ENCODE results near the gene EPN1.

Gene EPN1

DNA sequence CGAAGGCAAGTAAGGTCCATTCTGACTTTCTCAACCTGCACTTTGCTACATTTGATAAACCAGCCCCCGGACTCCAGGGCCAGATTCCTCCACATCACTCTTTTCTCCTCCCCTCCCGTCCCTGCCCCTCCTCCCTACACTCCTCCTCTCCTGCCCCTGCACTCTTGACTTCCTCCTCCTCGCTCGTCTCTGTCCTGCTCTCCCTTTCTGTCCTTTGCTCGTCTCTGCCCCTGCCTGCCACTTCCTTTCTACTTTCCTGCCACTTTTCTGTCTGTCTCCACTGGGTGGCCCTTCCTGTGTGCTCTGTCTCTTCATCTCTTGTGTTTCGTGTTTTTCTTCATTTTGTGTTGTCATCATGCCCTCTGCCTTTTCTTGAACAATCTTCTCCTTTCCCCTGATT lies 13.2 kb upstream of the EPN1 start:
- DNase-seq: no peak

GRCh38 chr19:55663846-55664536 lies 11.0 kb upstream of the EPN1 start:
- DNase-seq: no peak

DNA sequence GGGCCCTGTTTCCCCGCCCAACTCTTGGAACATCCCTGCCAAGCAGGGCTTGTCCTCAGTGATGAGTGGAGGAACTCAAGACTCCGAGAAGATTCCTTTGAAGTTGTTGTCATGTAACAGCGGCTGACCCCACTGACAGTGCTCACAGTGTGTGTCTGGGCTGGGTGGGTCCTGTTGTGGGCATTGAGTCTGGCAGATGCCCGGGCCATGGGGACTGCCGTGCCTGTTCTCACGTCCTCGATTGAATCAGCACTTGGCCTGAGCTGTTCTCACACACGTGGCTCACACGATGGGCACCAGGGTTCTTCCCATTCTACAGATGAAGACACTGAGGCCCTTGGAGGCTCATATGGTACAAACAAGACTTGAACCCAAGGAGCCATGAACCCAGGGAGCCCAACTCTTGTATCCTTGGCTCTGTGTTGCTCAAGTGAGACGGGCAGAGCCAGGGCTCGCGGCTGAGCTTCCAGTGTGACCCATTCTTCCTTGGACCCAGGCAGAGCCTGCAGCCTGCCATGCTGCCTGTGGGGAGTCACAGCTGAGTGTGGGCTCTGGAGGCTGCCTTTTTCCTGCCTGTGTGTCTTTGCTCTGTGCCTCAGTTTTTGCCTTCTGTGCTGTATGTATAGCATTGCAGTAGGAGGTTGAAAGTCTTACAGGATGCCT lies 8.6 kb upstream of the EPN1 start:
- no peak for DNase-seq

DNA sequence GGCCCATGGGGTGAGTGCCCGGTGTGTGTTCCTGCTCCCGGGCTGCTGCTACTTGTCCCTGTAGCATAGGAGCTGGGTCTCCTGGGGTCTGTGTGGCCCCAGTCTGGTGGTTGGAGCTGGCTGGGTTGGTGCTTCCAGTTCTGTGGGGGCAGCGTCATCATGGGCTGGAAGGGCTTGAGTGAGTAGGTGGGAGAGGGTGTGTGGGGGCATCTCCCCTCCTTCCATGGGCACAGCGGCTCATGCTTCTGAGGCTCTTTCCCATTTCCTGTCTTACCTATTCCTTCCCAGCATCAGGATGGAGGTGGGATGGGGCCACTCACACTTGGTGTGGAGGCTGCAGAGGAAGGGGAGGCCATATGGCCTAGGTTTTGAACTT lies 8.0 kb upstream of the EPN1 start:
- DNase-seq: no peak

DNA sequence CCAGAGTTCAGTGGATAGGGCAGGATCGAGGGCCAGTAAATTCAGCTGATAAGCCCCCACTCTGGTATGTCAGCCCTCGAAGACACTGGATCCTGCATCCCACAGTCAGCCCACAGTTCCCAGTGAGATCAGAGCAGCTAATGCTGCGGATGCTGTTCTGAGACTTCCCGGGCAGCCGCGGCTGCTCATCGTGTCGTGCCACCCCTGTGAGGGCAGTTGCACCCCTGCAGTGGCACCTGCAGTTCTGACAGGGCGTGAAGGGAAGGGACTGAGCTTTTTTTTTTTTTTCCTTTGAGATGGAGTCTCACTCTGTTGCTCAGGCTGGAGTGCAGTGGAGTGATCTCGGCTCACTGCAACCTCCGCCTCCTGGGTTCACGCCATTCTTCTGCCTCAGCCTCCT lies 7.5 kb upstream of the EPN1 start:
- no peak for DNase-seq

DNA sequence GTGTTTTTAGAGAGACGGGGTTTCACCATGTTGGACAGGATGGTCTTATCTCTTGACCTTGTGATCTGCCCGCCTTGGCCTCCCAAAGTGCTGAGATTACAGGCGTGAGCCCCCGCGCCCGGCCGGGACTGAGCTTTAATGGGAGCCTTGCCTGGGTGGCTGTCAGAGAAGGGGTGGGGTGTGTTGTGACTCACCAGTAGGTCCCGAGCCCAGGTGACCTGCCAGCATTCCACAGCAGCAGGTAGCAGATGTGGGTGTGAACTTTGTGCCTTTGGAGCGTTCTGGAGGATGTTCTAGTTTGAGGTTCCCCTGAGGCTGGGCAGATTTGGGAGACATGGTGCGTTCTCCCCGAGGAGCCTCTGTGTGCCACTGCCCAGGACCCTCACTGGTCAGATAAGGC lies 7.1 kb upstream of the EPN1 start:
- no peak for DNase-seq

DNA sequence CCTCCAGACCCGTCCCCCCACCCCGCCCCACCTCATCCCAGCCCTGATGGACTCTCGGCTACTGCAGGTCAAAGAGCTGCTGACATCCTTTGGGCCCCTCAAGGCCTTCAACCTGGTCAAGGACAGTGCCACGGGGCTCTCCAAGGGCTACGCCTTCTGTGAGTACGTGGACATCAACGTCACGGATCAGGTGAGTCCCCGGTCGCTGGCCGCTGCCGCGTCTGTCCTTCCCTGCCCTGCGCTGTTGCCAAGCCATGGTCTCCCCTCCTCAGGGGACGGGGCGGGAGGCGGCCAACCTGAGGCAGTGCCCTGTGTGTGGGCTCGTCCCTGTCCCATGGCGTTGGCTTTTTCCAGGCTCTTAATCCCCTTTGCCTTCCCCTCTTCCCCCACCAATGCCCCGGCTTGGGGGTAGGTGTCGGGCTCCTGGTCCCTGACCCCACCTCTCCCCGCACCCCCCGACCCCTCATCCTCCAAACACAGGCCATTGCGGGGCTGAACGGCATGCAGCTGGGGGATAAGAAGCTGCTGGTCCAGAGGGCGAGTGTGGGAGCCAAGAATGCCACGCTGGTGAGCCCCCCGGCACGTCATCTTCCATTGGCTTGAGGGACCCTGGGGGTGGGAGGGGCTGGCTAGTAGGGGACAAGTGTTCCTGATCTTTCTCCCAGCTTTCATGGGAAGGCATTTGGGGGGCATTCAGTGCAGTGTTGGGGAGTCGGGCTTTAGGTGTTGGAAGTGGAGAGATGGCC lies 6.2 kb upstream of the EPN1 start:
- no peak for DNase-seq

GRCh38 chr19:55669418-55670279 lies 5.4 kb upstream of the EPN1 start:
- DNase-seq: no peak

DNA sequence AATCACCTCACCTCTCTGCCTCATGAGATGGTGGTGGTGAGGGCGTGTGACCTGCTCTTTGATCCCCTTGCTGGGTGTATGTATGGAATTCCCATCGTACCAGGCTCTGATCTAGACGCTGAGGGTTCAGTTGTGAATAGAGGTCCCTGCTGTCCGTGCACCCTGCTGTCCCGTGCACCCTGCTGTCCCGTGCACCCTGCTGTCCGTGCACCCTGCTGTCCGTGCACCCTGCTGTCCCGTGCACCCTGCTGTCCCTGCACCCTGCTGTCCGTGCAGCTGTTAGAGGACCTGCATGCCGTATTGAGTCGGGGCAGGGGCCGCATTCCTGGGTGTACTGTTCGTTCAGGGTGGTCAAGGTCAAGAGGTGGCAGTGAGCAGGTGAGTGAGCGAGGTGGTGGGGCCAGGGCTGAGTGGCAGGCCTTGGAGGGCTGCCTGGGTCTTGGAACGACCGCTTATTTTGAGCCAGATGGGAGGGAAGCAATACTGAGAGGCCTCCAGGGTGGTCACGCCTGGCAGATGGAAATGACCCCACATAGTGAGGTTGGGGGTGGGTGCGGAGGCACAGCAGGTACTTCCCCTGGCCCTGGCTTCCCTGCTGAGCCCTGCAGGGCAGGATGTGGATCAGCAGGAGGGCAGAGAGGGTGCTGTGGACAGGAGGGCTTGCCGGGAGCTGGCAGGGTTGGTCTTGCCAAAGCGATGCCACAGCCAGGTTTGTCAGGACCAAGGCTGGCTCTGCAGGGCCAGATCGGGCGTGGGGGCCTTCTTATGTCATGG lies 4.6 kb upstream of the EPN1 start:
- DNase-seq: no peak

DNA sequence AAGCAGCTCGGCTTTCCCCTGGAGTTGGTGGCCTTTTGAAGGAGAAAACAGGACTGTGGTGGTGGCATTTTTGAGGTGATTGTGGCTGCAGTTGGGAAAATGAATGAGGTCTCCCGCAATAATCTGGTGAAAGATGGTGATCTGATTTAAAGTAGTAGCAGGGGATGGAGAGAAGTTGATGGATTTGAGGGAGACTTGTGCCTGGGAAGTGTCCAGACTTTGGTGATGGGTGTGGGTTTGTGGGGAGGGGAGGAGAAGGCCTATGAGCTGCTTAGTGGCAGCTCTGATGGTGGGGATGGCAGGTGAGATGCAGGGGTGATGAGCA lies 4.0 kb upstream of the EPN1 start:
- no peak for DNase-seq

GRCh38 chr19:55672418-55672817 lies 2.6 kb upstream of the EPN1 start:
- DNase-seq: no peak

DNA sequence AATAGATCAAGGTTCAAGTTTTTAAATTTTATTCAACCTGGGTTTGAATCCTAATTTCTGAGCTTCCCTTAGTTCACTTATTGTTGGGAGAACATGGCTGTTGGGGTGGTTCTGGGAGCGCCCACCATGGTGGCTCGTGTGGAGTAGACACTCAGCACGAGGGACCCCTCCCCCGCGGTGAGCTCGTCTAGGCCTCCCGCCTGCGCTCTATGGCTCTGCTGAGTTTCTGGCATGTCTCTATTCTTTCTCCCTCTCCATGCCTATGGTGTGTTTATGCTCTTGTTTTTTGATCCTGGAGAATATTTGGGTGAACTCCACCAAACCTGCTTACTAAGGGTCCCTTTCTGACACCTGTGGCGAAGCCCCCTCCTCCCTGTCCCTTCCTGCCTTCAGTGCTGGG lies 1.6 kb upstream of the EPN1 start:
- no peak for DNase-seq

GRCh38 chr19:55673889-55674288 lies 1.1 kb upstream of the EPN1 start:
- no peak for DNase-seq

- DNase-seq: no peak
Measured at GRCh38 chr19:55674459-55674840, 576 bp upstream of the EPN1 start.

- DNase-seq: no peak
Measured at GRCh38 chr19:55675661-55676354, 782 bp downstream of the EPN1 start.

- DNase-seq: no peak
Measured at GRCh38 chr19:55676383-55676782, 1.4 kb downstream of the EPN1 start.

- no peak for DNase-seq
Measured at GRCh38 chr19:55676889-55677505, 2.0 kb downstream of the EPN1 start.

DNA sequence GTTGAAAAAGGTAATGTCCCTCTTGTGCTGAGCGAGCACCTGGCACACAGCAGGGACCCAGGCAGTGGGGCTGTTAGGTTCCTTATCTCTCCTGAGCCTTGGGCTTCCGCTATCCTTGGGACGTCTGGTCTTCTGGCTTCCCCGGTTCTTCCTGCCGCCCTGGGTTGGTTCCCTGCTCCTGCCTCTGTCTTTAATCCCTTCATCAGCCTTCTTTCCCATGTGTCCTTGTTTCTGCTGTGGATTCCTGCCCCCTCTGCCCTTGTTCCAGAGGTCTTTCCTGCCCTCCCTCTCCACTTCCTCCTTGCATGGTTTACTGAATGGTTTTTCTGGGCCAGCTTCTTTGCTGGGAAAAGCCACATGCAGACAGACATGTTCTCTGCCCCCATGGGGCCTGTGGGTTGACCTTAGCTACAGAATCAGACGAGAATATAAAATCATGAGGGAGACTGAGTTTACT lies 2.6 kb downstream of the EPN1 start:
- no peak for DNase-seq

- DNase-seq: no peak
Measured at GRCh38 chr19:55678121-55678671, 3.2 kb downstream of the EPN1 start.

DNA sequence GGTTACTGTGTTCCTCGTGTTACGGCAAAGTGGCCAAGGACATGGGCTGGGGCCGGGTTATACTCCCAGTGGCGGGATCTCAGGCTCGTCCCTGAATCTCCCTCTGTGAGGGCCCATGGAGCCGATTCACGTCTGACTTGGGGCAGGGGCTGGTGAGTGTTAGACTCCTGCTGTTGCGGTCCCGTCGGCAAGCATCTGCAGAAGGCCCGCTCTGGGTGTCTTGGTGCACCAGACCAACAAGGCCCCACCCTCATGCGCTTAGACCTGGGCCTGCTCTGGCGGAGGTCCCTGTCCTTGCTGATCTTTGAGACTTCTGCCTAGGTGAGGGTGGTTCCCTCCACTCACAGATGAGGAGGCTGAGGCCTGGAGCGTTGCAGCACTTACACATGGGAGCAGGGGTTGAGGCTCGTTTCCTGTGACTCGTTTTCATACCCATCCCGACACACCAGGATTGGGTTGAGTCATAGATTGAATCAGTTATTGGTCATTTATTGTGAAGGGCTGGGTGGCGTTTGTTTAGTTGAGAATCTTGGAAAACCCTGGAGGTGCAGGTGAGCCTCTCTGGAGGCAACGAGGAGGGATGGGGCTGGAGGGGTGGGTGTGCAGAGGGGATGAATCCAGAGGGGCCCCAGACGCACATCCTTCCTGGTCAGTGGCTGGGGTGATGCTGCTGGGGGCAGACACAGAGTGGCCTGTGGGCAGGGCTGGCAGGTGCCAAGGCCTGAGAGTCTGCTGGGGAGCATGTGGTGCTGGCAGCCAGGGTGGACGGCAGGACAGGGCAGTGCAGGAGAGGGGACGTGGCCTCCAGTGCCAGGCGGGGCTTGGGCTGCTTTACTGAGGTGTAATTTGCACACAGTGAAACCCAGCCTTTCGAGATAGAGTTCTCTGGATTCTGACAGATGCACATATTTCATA lies 4.6 kb downstream of the EPN1 start:
- no peak for DNase-seq

Data from AML-193 (cell line).